Muscle layer of duodenum (tissue), 2 donors: Measurements from ENCODE around the gene CLIC1.
A peak's percentile ranks its signal among the peaks of the same experiment; 100 is the strongest.

Source experiments
- H3K27ac ChIP-seq: one replicate; pipeline ENCODE4 v1.7.0; 2013; ENCODE audit warnings: mild to moderate bottlenecking, low read length
- H3K27me3 ChIP-seq: one replicate; pipeline ENCODE4 v1.7.0; 2013; ENCODE audit warnings: low read depth, mild to moderate bottlenecking, control low read depth, low read length
- H3K36me3 ChIP-seq, 2 donors: one replicate each; pipeline ENCODE4 v1.7.0; 2013; ENCODE audit warnings: low read length in 2 of 2, control low read depth in 1 of 2, mild to moderate bottlenecking in 1 of 2; ENCODE audit not compliant: insufficient read depth in 2 of 2, control insufficient read depth in 1 of 2
- H3K4me1 ChIP-seq, 2 donors: one replicate each; pipeline ENCODE4 v1.7.0; 2013; ENCODE audit warnings: low read length in 2 of 2, mild to moderate bottlenecking in 2 of 2, control low read depth in 1 of 2, moderate library complexity in 1 of 2; ENCODE audit not compliant: insufficient read depth in 2 of 2, control insufficient read depth in 1 of 2
- H3K4me3 ChIP-seq, 2 donors: one replicate each; pipeline ENCODE4 v1.7.0; 2013; ENCODE audit warnings: low read length in 2 of 2, low read depth in 1 of 2, mild to moderate bottlenecking in 1 of 2
- H3K9me3 ChIP-seq, 2 donors: one replicate each; pipeline ENCODE4 v1.7.0; 2013; ENCODE audit warnings: low read length in 2 of 2, control low read depth in 1 of 2, mild to moderate bottlenecking in 1 of 2; ENCODE audit not compliant: control insufficient read depth in 1 of 2
- donor health status: healthy.

CLIC1 gene

GRCh38 chr6:31727034-31727716 is 9.2 kb downstream of the CLIC1 start:
- Histone ChIP-seq H3K4me1 (peaks cover 0 to 25% of the 10 kb centered on the region in 2 donors), H3K36me3 (peaks cover 16 to 32% of the 10 kb centered on the region in 2 donors), H3K4me3 (no peak overlapping the region), H3K27me3 (no peaks in the 10 kb centered on the region), H3K9me3 (no peaks in the 10 kb centered on the region), H3K27ac (peak overlapping the region; percentile 67)

GRCh38 chr6:31725502-31726350 is 10.6 kb downstream of the CLIC1 start:
- H3K4me3 ChIP-seq, result no peak overlapping the region
- H3K27me3 ChIP-seq, result no peaks in the 10 kb centered on the region
- peaks cover 2 to 21% of the 10 kb centered on the region in 2 donors for H3K36me3 ChIP-seq
- H3K4me1 ChIP-seq, result peaks cover 0 to 18% of the 10 kb centered on the region in 2 donors
- H3K27ac ChIP-seq, result no peak overlapping the region
- H3K9me3 ChIP-seq, result no peaks in the 10 kb centered on the region

GRCh38 chr6:31723980-31724691 is 12.2 kb downstream of the CLIC1 start:
- peaks cover 0 to 14% of the 10 kb centered on the region in 2 donors for H3K4me1 ChIP-seq
- no peaks in the 10 kb centered on the region for H3K27me3 ChIP-seq
- no peaks in the 10 kb centered on the region for H3K9me3 ChIP-seq
- H3K36me3 ChIP-seq, result peaks cover 0 to 18% of the 10 kb centered on the region in 2 donors
- H3K27ac ChIP-seq, result no peak overlapping the region
- H3K4me3 ChIP-seq, result no peak overlapping the region

- H3K27ac ChIP-seq, result no peak within 1 kb of the TSS
- H3K27me3 ChIP-seq, result no peaks in the 10 kb centered on the region
- peaks cover 0 to 18% of the 10 kb centered on the region in 2 donors for H3K36me3 ChIP-seq
- peaks cover 0 to 7% of the 10 kb centered on the region in 2 donors for H3K4me1 ChIP-seq
- no peak within 1 kb of the TSS for H3K4me3 ChIP-seq
- no peaks in the 10 kb centered on the region for H3K9me3 ChIP-seq
Measured at GRCh38 chr6:31723245-31723979, 12.9 kb downstream of the CLIC1 start, which contains the start of gene MPIG6B. TSS of gene MPIG6B (plus strand) at chr6:31723373. CDS start at chr6:31723384, 11 bp downstream.

GRCh38 chr6:31722173-31722572 is 14.2 kb downstream of the CLIC1 start:
- Histone ChIP-seq H3K9me3 (no peaks in the 10 kb centered on the region), H3K36me3 (peaks cover 0 to 14% of the 10 kb centered on the region in 2 donors), H3K27ac (no peak overlapping the region), H3K27me3 (no peaks in the 10 kb centered on the region), H3K4me1 (no peaks in the 10 kb centered on the region), H3K4me3 (no peak overlapping the region)

GRCh38 chr6:31721351-31722020 is 14.8 kb downstream of the CLIC1 start, which contains the start of gene LY6G6C:
TSS of gene LY6G6C (minus strand) at chr6:31721746. CDS start at chr6:31721679, 67 bp downstream.
- no peaks in the 10 kb centered on the region for H3K9me3 ChIP-seq
- H3K27me3 ChIP-seq, result no peaks in the 10 kb centered on the region
- H3K36me3 ChIP-seq, result peaks cover 0 to 7% of the 10 kb centered on the region in 2 donors
- no peak within 1 kb of the TSS for H3K27ac ChIP-seq
- no peaks in the 10 kb centered on the region for H3K4me1 ChIP-seq
- no peak within 1 kb of the TSS for H3K4me3 ChIP-seq

- no peaks in the 10 kb centered on the region for H3K36me3 ChIP-seq
- H3K27me3 ChIP-seq, result no peaks in the 10 kb centered on the region
- H3K27ac ChIP-seq, result no peak overlapping the region
- H3K9me3 ChIP-seq, result no peaks in the 10 kb centered on the region
- H3K4me3 ChIP-seq, result no peak overlapping the region
- no peaks in the 10 kb centered on the region for H3K4me1 ChIP-seq
Measured at GRCh38 chr6:31720196-31720770, 16.0 kb downstream of the CLIC1 start.

GRCh38 chr6:31719001-31719400 is 17.3 kb downstream of the CLIC1 start:
- H3K27ac ChIP-seq, result no peak overlapping the region
- no peaks in the 10 kb centered on the region for H3K36me3 ChIP-seq
- no peaks in the 10 kb centered on the region for H3K9me3 ChIP-seq
- H3K4me3 ChIP-seq, result no peak overlapping the region
- H3K27me3 ChIP-seq, result no peaks in the 10 kb centered on the region
- no peaks in the 10 kb centered on the region for H3K4me1 ChIP-seq

GRCh38 chr6:31718265-31718664 is 18.1 kb downstream of the CLIC1 start:
- Histone ChIP-seq H3K4me1 (no peaks in the 10 kb centered on the region), H3K27ac (no peak overlapping the region), H3K9me3 (no peaks in the 10 kb centered on the region)

More at GRCh38 chr6:31718265-31718664, 18.1 kb downstream of the CLIC1 start:
- Histone ChIP-seq H3K27me3 (no peaks in the 10 kb centered on the region), H3K4me3 (no peak overlapping the region), H3K36me3 (no peaks in the 10 kb centered on the region)
